ENCODE results near the gene PCDHA10.
"Not testable (repeated sequence)": the region's sequence is repeated elsewhere in the genome, so short reads cannot be mapped to it uniquely, and the experiment has no call there.

DNA sequence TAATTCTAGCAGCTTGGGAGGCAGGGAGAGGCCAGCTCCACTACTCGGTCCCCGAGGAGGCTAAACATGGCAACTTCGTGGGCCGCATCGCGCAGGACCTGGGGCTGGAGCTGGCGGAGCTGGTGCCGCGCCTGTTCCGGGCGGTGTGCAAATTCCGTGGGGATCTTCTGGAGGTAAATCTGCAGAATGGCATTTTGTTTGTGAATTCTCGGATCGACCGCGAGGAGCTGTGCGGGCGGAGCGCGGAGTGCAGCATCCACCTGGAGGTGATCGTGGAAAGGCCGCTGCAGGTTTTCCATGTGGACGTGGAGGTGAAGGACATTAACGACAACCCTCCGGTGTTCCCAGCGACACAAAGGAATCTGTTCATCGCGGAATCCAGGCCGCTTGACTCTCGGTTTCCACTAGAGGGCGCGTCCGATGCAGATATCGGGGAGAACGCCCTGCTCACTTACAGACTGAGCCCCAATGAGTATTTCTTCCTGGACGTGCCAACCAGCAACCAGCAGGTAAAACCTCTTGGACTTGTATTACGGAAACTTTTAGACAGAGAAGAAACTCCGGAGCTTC lies 21.2 kb upstream of the PCDHA10 start:
- TF ChIP-seq, protein P1, sequence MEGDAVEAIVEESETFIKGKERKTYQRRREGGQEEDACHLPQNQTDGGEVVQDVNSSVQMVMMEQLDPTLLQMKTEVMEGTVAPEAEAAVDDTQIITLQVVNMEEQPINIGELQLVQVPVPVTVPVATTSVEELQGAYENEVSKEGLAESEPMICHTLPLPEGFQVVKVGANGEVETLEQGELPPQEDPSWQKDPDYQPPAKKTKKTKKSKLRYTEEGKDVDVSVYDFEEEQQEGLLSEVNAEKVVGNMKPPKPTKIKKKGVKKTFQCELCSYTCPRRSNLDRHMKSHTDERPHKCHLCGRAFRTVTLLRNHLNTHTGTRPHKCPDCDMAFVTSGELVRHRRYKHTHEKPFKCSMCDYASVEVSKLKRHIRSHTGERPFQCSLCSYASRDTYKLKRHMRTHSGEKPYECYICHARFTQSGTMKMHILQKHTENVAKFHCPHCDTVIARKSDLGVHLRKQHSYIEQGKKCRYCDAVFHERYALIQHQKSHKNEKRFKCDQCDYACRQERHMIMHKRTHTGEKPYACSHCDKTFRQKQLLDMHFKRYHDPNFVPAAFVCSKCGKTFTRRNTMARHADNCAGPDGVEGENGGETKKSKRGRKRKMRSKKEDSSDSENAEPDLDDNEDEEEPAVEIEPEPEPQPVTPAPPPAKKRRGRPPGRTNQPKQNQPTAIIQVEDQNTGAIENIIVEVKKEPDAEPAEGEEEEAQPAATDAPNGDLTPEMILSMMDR (IDR thresholded peaks at IDR 0.05): not testable (repeated sequence)
- TF ChIP-seq POLR2A (IDR thresholded peaks at IDR 0.05): not testable (repeated sequence)
